GM06990 (cell line): ENCODE data around the gene USP32.
"Not testable (repeated sequence)": the region's sequence is repeated elsewhere in the genome, so short reads cannot be mapped to it uniquely, and the experiment has no call there.

Experiments used
- DNase-seq: peaks from one replicate; pipeline ENCODE4 v3.0.0-alpha.2; 2011; ENCODE audit not compliant: insufficient read length; ENCODE audit errors: extremely low read depth
- H3K27me3 ChIP-seq: replicated peaks from 2 replicates; pipeline ENCODE4 v1.6.0; 2011; ENCODE audit warnings: low read length; ENCODE audit not compliant: control insufficient read depth, insufficient read depth
- H3K36me3 ChIP-seq: 2 replicates; pipeline ENCODE4 v1.5.1; 2011; ENCODE audit warnings: low read length; ENCODE audit not compliant: control insufficient read depth, insufficient read depth
- H3K4me3 ChIP-seq: replicated peaks from 2 replicates; pipeline ENCODE4 v1.5.1; 2011; ENCODE audit warnings: low read depth, mild to moderate bottlenecking, control low read depth, low read length
- TF ChIP-seq, protein P1 (sequence below): IDR thresholded peaks from 2 replicates; pipeline ENCODE4 v1.5.1; 2011; ENCODE audit warnings: low read length, control low read depth, mild to moderate bottlenecking, inconsistent platforms; ENCODE audit not compliant: insufficient read depth, poor library complexity, severe bottlenecking

USP32 gene

DNA sequence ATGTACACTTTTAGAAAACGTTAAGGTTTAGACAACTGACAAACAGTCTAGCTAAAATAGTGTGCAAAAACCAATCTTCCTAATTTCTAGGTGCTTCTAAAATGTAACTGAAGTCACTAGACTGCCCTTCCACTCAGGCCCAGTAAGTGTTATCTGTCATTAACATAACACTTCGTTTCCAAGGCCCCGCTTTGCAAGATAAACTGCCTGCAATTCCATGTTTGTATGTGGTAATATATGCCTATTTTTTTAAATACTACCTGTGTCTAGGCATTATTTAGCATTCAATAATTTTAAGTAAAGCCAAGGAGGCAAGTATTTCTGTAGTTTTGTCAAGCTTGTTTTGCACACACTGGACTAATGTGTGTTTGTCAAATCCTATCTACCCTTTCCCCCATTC is 3.2 kb downstream of the USP32 start:
- no peak overlapping the region for H3K4me3 ChIP-seq
- no peaks in the 10 kb centered on the region for H3K36me3 ChIP-seq
- TF ChIP-seq, protein P1, sequence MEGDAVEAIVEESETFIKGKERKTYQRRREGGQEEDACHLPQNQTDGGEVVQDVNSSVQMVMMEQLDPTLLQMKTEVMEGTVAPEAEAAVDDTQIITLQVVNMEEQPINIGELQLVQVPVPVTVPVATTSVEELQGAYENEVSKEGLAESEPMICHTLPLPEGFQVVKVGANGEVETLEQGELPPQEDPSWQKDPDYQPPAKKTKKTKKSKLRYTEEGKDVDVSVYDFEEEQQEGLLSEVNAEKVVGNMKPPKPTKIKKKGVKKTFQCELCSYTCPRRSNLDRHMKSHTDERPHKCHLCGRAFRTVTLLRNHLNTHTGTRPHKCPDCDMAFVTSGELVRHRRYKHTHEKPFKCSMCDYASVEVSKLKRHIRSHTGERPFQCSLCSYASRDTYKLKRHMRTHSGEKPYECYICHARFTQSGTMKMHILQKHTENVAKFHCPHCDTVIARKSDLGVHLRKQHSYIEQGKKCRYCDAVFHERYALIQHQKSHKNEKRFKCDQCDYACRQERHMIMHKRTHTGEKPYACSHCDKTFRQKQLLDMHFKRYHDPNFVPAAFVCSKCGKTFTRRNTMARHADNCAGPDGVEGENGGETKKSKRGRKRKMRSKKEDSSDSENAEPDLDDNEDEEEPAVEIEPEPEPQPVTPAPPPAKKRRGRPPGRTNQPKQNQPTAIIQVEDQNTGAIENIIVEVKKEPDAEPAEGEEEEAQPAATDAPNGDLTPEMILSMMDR: no peak
- no peaks in the 10 kb centered on the region for H3K27me3 ChIP-seq
- no peak for DNase-seq

DNA sequence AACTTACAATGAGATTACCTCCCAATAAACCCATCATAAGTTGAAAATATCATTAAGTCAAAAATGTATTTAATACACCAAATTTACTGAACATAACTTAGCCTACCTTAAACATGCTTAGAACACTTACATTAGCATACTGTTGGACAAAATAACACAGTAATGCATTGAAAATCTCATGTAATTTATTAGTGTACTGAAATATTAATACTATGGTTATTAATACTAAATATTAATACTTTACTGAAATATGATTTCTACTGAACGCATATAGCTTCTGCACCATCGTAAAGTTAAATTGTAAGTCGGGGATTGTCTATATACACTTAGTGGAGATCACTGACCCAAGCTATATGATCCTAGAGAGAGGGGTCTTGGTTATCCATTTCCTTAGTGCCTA is 4.3 kb downstream of the USP32 start:
- H3K27me3 ChIP-seq: no peaks in the 10 kb centered on the region
- TF ChIP-seq, protein P1: no peak
- no peaks in the 10 kb centered on the region for H3K36me3 ChIP-seq
- H3K4me3 ChIP-seq: no peak overlapping the region
- DNase-seq: no peak

DNA sequence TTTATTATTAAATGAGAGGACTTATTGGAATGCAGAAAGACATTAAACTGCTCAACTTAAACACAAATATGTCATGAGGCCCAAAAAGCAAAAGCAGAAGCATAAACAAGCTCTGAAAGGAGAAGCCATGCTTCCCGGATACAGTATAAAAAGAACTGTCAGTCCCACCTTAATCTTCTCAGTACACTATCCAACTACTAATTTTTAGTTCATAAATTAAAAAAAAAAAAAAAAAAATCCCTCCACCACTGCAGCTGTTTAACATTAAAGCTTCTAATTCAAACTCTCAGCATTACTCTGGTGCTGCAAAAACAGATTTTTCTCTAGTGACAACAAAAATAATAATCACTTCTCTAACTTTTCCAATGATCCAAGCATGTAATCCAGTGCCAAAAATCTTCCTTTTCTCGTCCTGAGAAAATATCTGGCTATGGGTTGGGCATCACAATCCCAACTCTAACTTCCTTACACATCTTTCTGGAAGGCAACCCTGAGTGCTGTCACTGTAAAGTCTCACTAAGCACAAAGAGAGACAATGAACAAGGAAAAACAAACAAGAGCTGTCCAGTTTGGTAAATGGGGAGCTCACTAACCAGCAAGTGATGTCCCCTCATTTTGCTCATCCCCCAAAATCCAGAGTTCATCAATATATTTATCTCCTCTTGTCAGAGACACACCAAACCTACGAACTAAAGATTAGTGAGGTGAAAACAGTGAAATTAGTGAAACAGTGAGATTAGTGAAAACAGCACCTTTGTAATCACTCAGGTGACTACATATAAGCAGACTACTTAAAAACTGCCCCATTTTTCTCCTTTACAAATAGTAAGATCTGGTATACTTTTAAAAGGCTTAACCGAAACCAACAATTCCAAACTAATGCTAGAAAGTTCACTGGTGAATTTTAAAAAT is 5.5 kb downstream of the USP32 start:
- peaks cover 1% of the 10 kb centered on the region; the same call in 1 of the 2 replicates for H3K36me3 ChIP-seq
- DNase-seq: no peak
- H3K4me3 ChIP-seq: no peak overlapping the region
- no peaks in the 10 kb centered on the region for H3K27me3 ChIP-seq
- TF ChIP-seq, protein P1: no peak

DNA sequence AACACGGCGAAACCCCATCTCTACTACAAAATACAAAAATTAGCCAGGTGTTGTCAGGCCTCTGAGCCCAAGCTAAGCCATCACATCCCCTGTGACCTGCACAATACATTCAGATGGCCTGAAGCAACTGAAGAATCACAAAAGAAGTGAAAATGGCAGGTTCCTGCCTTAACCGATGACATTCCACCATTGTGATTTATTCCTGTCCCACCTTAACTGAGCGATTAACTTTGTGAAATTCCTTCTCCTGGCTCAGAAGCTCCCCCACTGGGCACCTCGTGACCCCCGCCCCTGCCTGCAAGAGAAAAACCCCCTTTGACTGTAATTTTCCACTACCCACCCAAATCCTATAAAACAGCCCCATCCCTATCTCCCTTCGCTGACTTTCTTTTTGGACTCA is 7.0 kb downstream of the USP32 start:
- H3K27me3 ChIP-seq, H3K4me3 ChIP-seq, H3K36me3 ChIP-seq, DNase-seq: not testable (repeated sequence)

DNA sequence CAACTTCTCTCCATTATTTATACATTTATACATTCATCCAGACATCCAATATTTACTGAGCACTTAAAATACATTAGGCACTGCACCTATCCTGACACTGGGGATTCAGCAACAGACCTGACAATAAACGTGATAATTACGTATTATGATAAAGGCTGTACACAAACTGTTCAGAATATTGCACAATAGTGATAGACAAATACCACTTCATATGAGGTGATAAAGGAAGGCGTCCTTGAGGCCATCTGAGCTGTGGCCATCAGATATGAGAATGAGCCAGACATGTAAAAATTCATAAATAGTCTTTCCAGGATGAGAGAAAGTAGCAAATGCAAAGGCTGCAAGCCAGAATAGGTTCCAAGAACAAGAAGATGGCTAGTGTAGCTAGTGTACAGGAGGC is 8.6 kb downstream of the USP32 start:
- Histone ChIP-seq H3K4me3 (no peak overlapping the region), H3K27me3 (no peaks in the 10 kb centered on the region), H3K36me3 (peaks cover 1% of the 10 kb centered on the region; the same call in 1 of the 2 replicates)
- DNase-seq: no peak
- TF ChIP-seq, protein P1: no peak

DNA sequence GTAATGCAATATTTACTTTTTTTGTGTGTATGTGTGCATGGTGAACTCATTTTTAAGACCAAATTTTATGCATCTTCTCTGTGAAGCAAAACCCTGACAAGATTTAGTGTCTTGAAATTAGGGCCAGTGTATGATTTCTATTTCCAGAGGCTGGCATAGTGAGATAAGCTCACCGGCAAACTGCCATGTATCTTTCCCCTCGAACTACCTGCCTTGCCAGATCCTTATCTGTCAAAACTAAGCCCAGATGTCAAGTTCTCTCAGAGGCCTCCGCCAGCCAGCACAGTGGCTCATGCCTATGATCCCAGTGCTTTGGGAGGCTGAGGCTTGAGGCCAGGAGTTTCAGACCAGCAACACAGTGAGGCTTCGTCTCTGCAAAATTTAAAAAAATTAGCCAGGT is 10.0 kb downstream of the USP32 start:
- no peak for DNase-seq
- no peaks in the 10 kb centered on the region for H3K27me3 ChIP-seq
- H3K36me3 ChIP-seq: peaks cover 1% of the 10 kb centered on the region; the same call in 1 of the 2 replicates
- no peak overlapping the region for H3K4me3 ChIP-seq
- TF ChIP-seq, protein P1: no peak

DNA sequence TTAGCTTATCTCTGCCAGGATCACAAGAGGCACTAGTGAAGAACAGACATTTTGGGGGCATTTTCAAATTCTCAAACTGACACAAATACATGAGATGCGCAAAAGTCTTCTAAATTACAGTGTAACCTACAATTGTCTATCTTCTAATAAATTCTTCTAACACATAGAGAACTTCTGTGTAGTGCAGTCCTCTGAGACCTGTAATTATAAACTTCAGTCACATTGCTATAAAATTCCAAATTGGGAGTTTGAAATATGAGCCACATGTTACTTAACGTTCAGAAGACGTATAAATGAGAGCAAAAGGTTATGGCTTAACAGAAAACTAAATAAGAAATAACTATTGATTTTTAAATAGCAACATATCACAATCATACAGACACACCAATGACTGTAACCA is 12.5 kb downstream of the USP32 start:
- H3K4me3 ChIP-seq, H3K36me3 ChIP-seq, DNase-seq, H3K27me3 ChIP-seq: not testable (repeated sequence)

DNA sequence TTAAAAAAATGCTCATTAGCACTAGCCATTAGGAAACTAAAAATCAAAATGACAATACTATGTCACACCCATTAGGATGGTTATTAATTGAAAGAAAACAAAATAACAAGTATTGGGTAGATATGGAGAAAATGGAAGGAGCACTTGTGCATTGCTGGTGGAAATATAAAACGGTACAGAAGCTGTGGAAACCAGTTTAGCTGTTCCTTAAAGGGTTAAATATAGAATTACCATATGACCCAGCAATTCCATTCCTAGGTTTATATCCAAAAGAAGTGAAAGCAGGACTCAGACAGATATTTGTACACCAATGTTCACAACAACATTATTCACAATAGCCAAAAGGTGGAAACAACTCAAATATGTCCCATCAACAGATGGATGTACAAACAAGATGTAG is 13.7 kb downstream of the USP32 start:
- not testable (repeated sequence) for DNase-seq, H3K36me3 ChIP-seq, H3K27me3 ChIP-seq, H3K4me3 ChIP-seq
